Measurements from ENCODE around the gene SLF2.

Gene SLF2

DNA sequence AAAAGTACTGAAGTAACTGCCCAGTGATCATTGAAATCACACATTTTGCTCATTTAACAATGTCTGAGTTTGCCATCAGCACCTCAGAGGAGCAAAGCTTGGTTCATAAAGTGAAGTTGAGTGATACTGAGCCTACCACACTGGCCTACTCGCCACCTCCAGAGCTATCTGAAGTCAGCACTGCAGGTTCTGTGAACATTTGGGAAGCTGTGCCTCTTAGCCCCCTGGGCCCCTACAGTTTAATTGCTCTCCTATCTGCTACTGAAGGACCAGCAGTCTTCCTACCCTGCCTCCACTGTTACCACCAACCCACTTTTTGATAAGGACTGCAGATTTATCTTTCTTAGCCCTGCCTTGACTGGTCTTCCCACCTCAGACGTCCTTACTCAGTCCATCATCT is 54.6 kb downstream of the SLF2 start:
- no peaks in the 10 kb centered on the region for H4K20me1 ChIP-seq (ENCODE audit: insufficient read depth)
- H3K36me3 ChIP-seq (ENCODE audit: insufficient read depth), result no peaks in the 10 kb centered on the region
- peaks cover 8% of the 10 kb centered on the region for H3K4me1 ChIP-seq (ENCODE audit: low read depth, poor library complexity, severe bottlenecking)
- H3K9ac ChIP-seq, result no peak overlapping the region
- no peak overlapping the region for H3K27ac ChIP-seq
- TF ChIP-seq, protein P1, sequence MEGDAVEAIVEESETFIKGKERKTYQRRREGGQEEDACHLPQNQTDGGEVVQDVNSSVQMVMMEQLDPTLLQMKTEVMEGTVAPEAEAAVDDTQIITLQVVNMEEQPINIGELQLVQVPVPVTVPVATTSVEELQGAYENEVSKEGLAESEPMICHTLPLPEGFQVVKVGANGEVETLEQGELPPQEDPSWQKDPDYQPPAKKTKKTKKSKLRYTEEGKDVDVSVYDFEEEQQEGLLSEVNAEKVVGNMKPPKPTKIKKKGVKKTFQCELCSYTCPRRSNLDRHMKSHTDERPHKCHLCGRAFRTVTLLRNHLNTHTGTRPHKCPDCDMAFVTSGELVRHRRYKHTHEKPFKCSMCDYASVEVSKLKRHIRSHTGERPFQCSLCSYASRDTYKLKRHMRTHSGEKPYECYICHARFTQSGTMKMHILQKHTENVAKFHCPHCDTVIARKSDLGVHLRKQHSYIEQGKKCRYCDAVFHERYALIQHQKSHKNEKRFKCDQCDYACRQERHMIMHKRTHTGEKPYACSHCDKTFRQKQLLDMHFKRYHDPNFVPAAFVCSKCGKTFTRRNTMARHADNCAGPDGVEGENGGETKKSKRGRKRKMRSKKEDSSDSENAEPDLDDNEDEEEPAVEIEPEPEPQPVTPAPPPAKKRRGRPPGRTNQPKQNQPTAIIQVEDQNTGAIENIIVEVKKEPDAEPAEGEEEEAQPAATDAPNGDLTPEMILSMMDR (conservative IDR thresholded peaks at IDR 0.05; ENCODE audit: low read depth, low read length), result no peak
- H2AFZ ChIP-seq (ENCODE audit: low read depth), result no peak overlapping the region
- H3K79me2 ChIP-seq (ENCODE audit: insufficient read depth, low read depth), result no peaks in the 10 kb centered on the region
- no peak overlapping the region for H3K4me3 ChIP-seq (IDR thresholded peaks at IDR 0.05; ENCODE audit: insufficient read depth, low read depth, low read length)
- H3K27me3 ChIP-seq (ENCODE audit: insufficient read depth, low read depth), result no peaks in the 10 kb centered on the region
- H3K4me2 ChIP-seq, result no peak overlapping the region

DNA sequence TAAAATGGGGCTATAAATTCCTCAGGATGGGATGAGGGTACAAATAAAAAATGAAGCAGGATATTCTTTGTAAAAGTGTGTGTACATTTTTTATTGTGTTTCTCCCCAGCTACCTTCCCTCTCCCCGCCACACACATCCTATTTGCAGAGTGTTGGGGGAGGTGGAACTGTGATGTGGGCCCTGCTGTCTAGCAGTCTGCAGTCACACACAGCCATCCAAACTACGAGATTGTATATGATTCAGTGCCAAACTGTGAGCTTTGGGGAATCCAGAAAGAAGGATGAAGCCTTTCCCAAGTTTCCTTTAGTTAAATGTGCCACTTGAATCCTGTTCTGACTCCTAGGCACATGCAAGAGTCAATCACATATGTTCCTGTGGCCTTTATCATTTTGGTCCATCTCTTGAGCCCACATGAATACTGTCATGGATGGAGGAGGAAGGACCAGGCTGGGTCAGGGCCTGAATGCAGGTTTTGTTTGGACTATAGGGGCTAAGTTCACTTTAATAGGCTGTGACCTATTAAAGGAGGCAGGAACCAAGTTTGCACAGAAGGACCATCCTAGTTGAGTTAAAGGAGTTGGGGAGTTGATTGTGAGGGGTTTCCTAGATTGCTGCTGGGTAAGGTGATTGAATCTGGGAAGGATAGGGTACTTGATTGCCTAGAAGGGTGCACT is 55.4 kb downstream of the SLF2 start:
- no peak overlapping the region for H3K4me2 ChIP-seq

DNA sequence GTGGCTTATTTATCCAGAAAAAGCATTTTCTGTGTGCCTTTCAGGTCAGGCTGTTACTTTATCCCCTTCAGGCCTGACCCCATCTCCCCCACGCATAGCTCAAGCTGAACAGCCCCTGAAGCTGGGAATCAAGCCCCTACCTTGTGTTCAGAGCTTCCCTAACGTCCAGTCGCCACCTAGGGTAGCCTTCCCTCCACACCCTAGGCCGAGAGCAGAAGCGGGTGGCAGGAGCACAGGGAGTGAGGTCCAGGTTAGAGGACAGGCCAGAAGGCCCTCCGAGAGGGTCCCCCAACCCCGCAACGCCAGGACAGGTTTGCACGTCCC is 56.1 kb downstream of the SLF2 start:
- H3K4me3 ChIP-seq (IDR thresholded peaks at IDR 0.05; ENCODE audit: insufficient read depth, low read depth, low read length), result no peak overlapping the region
- H3K27me3 ChIP-seq (ENCODE audit: insufficient read depth, low read depth), result no peaks in the 10 kb centered on the region
- peak overlapping the region; percentile 59; the same call in 1 of the 2 replicates for H2AFZ ChIP-seq (ENCODE audit: low read depth)
- peak overlapping the region; percentile 50; the same call in 1 of the 2 replicates for H3K4me2 ChIP-seq
- H3K9ac ChIP-seq, result no peak overlapping the region
- no peaks in the 10 kb centered on the region for H3K36me3 ChIP-seq (ENCODE audit: insufficient read depth)
- H4K20me1 ChIP-seq (ENCODE audit: insufficient read depth), result no peaks in the 10 kb centered on the region
- no peak overlapping the region for H3K27ac ChIP-seq
- TF ChIP-seq, protein P1 (conservative IDR thresholded peaks at IDR 0.05; ENCODE audit: low read depth, low read length), result no peak; the same call in 1 of the 2 replicates
- peaks cover 8% of the 10 kb centered on the region for H3K4me1 ChIP-seq (ENCODE audit: low read depth, poor library complexity, severe bottlenecking)
- H3K79me2 ChIP-seq (ENCODE audit: insufficient read depth, low read depth), result no peaks in the 10 kb centered on the region

More for the DNA sequence above, 55.4 kb downstream of the SLF2 start:
- no peaks in the 10 kb centered on the region for H3K27me3 ChIP-seq (ENCODE audit: insufficient read depth, low read depth)
- peaks cover 8% of the 10 kb centered on the region for H3K4me1 ChIP-seq (ENCODE audit: low read depth, poor library complexity, severe bottlenecking)
- H4K20me1 ChIP-seq (ENCODE audit: insufficient read depth), result no peaks in the 10 kb centered on the region
- no peak overlapping the region for H3K27ac ChIP-seq
- no peak overlapping the region for H3K9ac ChIP-seq
- no peaks in the 10 kb centered on the region for H3K79me2 ChIP-seq (ENCODE audit: insufficient read depth, low read depth)
- H3K4me3 ChIP-seq (IDR thresholded peaks at IDR 0.05; ENCODE audit: insufficient read depth, low read depth, low read length), result no peak overlapping the region
- peak overlapping the region; percentile 59; the same call in 1 of the 2 replicates for H2AFZ ChIP-seq (ENCODE audit: low read depth)
- TF ChIP-seq, protein P1 (conservative IDR thresholded peaks at IDR 0.05; ENCODE audit: low read depth, low read length), result no peak
- no peaks in the 10 kb centered on the region for H3K36me3 ChIP-seq (ENCODE audit: insufficient read depth)

DNA sequence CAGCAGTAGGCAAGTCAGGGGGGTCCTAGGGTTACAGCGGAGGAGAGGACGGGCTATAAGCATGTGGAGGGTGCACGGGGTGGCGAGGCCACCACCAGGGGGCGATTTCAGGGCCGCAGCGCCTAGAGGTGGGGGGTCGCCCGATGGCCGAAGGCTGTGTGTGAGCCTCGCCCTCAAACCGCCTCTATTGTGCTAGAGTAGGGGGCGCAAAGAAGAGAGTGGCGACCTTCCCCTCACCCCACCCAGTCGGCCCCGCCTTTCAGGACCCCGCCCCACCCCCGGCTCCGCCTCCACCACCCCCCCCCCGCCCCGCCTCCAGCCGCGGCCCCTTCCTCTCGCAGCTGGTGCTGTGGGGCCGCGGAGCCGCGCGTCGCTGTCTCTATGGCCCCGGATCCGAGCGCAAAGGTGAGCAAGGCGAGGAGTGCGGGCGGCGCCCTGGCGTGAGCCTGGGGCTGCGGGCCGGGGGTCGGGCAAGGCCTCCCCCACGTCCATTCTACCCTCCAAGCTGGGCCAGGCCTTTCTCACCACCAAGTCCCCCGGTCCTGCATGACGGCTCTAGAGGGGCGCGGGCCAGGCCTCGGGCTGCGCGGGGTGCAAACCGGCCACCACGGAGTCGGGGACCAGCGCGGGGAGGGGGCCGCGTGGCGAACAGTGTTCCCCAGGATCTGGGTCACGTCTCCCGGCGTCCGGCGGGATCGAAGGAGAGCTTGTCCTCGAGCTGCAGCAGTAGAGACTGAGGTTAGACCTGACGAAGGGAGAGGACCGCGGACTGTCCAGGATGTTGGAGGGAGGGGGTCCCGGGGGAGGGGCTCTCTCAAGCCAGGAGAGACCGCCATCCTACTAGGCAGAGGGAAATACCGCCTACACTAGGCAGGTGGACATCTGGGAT is 56.7 kb downstream of the SLF2 start, which contains the start of gene SEMA4G:
SEMA4G (plus strand) TSS at position 318 of the 889 bp plus-strand sequence. CDS start 3,409 bp downstream, outside the sequence.
- Histone ChIP-seq H2AFZ (ENCODE audit: low read depth) (peak within 1 kb of the TSS; percentile 64; the same call in 1 of the 2 replicates), H3K9ac (no peak within 1 kb of the TSS), H3K27ac (no peak within 1 kb of the TSS), H3K36me3 (ENCODE audit: insufficient read depth) (no peaks in the 10 kb centered on the region), H3K4me2 (peak within 1 kb of the TSS; percentile 77), H3K4me3 (IDR thresholded peaks at IDR 0.05; ENCODE audit: insufficient read depth, low read depth, low read length) (no peak within 1 kb of the TSS), H3K79me2 (ENCODE audit: insufficient read depth, low read depth) (no peaks in the 10 kb centered on the region), H3K27me3 (ENCODE audit: insufficient read depth, low read depth) (no peaks in the 10 kb centered on the region), H4K20me1 (ENCODE audit: insufficient read depth) (no peaks in the 10 kb centered on the region), H3K4me1 (ENCODE audit: low read depth, poor library complexity, severe bottlenecking) (peaks cover 8% of the 10 kb centered on the region)
- TF ChIP-seq, protein P1 (conservative IDR thresholded peaks at IDR 0.05; ENCODE audit: low read depth, low read length), result peak; percentile 69; the same call in 1 of the 2 replicates
